ENCODE results near the gene SPINK9. TPM values are rescaled to one million over a fixed set of nuclear protein-coding genes. Genes with fewer than 3 reads are reported as not detected.
"Not testable (repeated sequence)": the region's sequence is repeated elsewhere in the genome, so short reads cannot be mapped to it uniquely, and the experiment has no call there.

The SPINK9 gene
- total RNA-seq, 1 donor from 2014 or later = not detected

- H3K4me3 ChIP-seq (ENCODE audit: low read depth, low read length) = no peak overlapping the region
- no peak for FAIRE-seq
- DNase-seq (ENCODE audit: low read depth) = no peak
- no peak for TF ChIP-seq CTCF (IDR thresholded peaks at IDR 0.05; ENCODE audit: insufficient read depth, low read length, severe bottlenecking)
- no peaks in the 10 kb centered on the region for H3K27me3 ChIP-seq (ENCODE audit: control insufficient read depth, insufficient read depth, low read length)
- H3K36me3 ChIP-seq (ENCODE audit: control insufficient read depth, insufficient read depth, low read length) = no peaks in the 10 kb centered on the region
Measured at GRCh38 chr5:148309746-148310145, 25.6 kb upstream of the SPINK9 start.

GRCh38 chr5:148311484-148311883 lies 23.9 kb upstream of the SPINK9 start:
- TF ChIP-seq CTCF (IDR thresholded peaks at IDR 0.05; ENCODE audit: insufficient read depth, low read length, severe bottlenecking) = no peak
- FAIRE-seq = peak; percentile 70
- no peaks in the 10 kb centered on the region for H3K36me3 ChIP-seq (ENCODE audit: control insufficient read depth, insufficient read depth, low read length)
- H3K27me3 ChIP-seq (ENCODE audit: control insufficient read depth, insufficient read depth, low read length) = no peaks in the 10 kb centered on the region
- DNase-seq (ENCODE audit: low read depth) = no peak
- no peak overlapping the region for H3K4me3 ChIP-seq (ENCODE audit: low read depth, low read length)

GRCh38 chr5:148312153-148312552 lies 23.2 kb upstream of the SPINK9 start, which contains the start of gene SPINK7:
TSS of gene SPINK7 (plus strand) at chr5:148312423. CDS start at chr5:148312484, 61 bp downstream.
- Histone ChIP-seq H3K4me3 (ENCODE audit: low read depth, low read length) (no peak within 1 kb of the TSS), H3K27me3 (ENCODE audit: control insufficient read depth, insufficient read depth, low read length) (no peaks in the 10 kb centered on the region), H3K36me3 (ENCODE audit: control insufficient read depth, insufficient read depth, low read length) (no peaks in the 10 kb centered on the region)
- FAIRE-seq (no peak), DNase-seq (ENCODE audit: low read depth) (no peak)
- TF ChIP-seq CTCF (IDR thresholded peaks at IDR 0.05; ENCODE audit: insufficient read depth, low read length, severe bottlenecking) = no peak

- peak; percentile 36 for FAIRE-seq
- no peak overlapping the region for H3K4me3 ChIP-seq (ENCODE audit: low read depth, low read length)
- peak; percentile 69 for DNase-seq (ENCODE audit: low read depth)
Measured at GRCh38 chr5:148314187-148314586, 21.2 kb upstream of the SPINK9 start.

GRCh38 chr5:148314731-148315130 lies 20.6 kb upstream of the SPINK9 start:
- Histone ChIP-seq H3K27me3 (ENCODE audit: control insufficient read depth, insufficient read depth, low read length) (no peaks in the 10 kb centered on the region), H3K4me3 (ENCODE audit: low read depth, low read length) (no peak overlapping the region), H3K36me3 (ENCODE audit: control insufficient read depth, insufficient read depth, low read length) (no peaks in the 10 kb centered on the region)
- FAIRE-seq (no peak), DNase-seq (ENCODE audit: low read depth) (no peak)
- TF ChIP-seq CTCF (IDR thresholded peaks at IDR 0.05; ENCODE audit: insufficient read depth, low read length, severe bottlenecking) = no peak

More at GRCh38 chr5:148314187-148314586, 21.2 kb upstream of the SPINK9 start:
- no peaks in the 10 kb centered on the region for H3K36me3 ChIP-seq (ENCODE audit: control insufficient read depth, insufficient read depth, low read length)
- no peaks in the 10 kb centered on the region for H3K27me3 ChIP-seq (ENCODE audit: control insufficient read depth, insufficient read depth, low read length)
- peak; percentile 32 for TF ChIP-seq CTCF (IDR thresholded peaks at IDR 0.05; ENCODE audit: insufficient read depth, low read length, severe bottlenecking)

GRCh38 chr5:148320011-148320963 lies 15.1 kb upstream of the SPINK9 start:
- H3K27me3 ChIP-seq (ENCODE audit: control insufficient read depth, insufficient read depth, low read length); H3K36me3 ChIP-seq (ENCODE audit: control insufficient read depth, insufficient read depth, low read length); DNase-seq (ENCODE audit: low read depth); FAIRE-seq: not testable (repeated sequence)
- H3K4me3 ChIP-seq (ENCODE audit: low read depth, low read length) = peak overlapping the region; percentile 27

All from bronchial epithelial cell (primary cell).